Spinal cord (tissue), 10 donors: ENCODE measurements around the gene SEMA3F. TPM values are rescaled to one million over a fixed set of nuclear protein-coding genes. Genes with fewer than 3 reads are reported as not detected.

ENCODE experiments used
- DNase-seq, 6 donors: peaks; one replicate each; pipeline versions ENCODE4 v3.0.0 to v3.0.0-alpha.2; 2013 to 2015; ENCODE audit warnings: low spot score in 6 of 6, low read depth in 4 of 6
- H3K27ac ChIP-seq: one replicate; pipeline ENCODE4 v1.5.1; 2013; ENCODE audit warnings: low read depth, low read length, control low read depth
- H3K27me3 ChIP-seq: one replicate; pipeline ENCODE4 v1.6.1; 2013; ENCODE audit warnings: low read length; ENCODE audit not compliant: control insufficient read depth, insufficient read depth
- H3K36me3 ChIP-seq: one replicate; pipeline ENCODE4 v1.6.1; 2013; ENCODE audit warnings: low read length; ENCODE audit not compliant: control insufficient read depth, insufficient read depth
- H3K4me1 ChIP-seq: one replicate; pipeline ENCODE4 v1.6.1; 2013; ENCODE audit warnings: low read length; ENCODE audit not compliant: control insufficient read depth, insufficient read depth
- H3K4me3 ChIP-seq: one replicate; pipeline ENCODE4 v1.5.1; 2013; ENCODE audit warnings: low read depth, low read length, control low read depth
- H3K9me3 ChIP-seq: one replicate; pipeline ENCODE4 v1.6.1; 2013; ENCODE audit warnings: low read length; ENCODE audit not compliant: control insufficient read depth, insufficient read depth
- WGBS: methylation state at CpG from one replicate; pipeline ENCODE4 v1.1.5; 2013; ENCODE audit warnings: missing lambda C conversion rate; ENCODE audit not compliant: insufficient coverage; 5-methylcytosine and 5-hydroxymethylcytosine counted together
- polyA plus RNA-seq, 2 donors: library from polyadenylated mRNA; unstranded; fragments of 120-200 nt; gene quantifications; one replicate each; pipeline ENCODE4 v1.2.1, GENCODE V29; 2013; ENCODE audit not compliant: insufficient read length in 2 of 2
- total RNA-seq, 2 donors: library from RNA; depleted of rRNA in 1 of 2; stranded (reverse); fragments of 120-200 nt in 1 of 2; fragments of >200 nt in 1 of 2; gene quantifications; one replicate each; pipeline versions ENCODE4 v1.2.3 to v1.2.4, GENCODE V29; 2013 to 2014
- donor health status: healthy.

SEMA3F gene
- total and polyA plus RNA-seq, 4 donors, result 9.1 to 21.8 (median 14.2) TPM

DNA sequence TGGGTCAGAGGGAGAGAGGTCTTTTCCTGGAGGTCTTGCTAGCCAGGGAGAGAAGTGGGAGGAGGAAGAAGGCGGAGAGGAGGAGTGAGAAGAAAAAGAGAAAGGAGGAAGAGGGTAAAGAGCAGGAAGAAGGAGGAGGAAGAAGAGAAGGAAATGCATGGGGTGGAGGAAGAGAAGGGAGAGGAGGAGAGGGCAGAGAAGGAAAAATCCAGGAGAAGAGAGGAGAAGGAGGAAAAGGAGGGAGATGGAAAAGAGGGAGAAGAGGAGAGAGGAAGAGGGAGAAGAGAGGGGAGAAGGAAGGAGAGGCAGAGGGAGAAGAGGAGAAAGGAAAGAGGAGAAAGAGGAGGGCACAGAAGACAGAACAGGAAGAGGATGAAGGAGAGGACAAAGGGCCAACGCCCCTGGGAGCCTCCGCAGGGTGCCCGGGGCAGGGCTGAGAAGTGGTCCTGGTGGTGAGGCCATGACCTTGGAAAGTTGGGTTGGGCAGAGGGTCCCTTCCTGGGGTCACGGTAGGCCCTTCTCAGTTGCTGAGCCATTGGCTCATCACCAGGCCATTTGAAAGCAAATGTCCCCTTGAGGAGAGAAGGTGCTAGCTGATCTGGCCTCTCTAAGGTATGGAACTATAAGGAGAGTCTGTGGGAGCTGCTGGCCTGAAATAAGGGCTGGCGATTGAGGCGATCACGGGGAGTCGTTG lies 1.2 kb upstream of the SEMA3F start:
- Histone ChIP-seq H3K4me1 (peaks cover 54% of the 10 kb centered on the region), H3K4me3 (no peak overlapping the region), H3K36me3 (no peaks in the 10 kb centered on the region), H3K9me3 (no peaks in the 10 kb centered on the region), H3K27ac (no peak overlapping the region), H3K27me3 (peaks cover 24% of the 10 kb centered on the region)
- WGBS, result 50% methylated on average over 9 of the region's 9 CpGs
- no peak for DNase-seq

DNA sequence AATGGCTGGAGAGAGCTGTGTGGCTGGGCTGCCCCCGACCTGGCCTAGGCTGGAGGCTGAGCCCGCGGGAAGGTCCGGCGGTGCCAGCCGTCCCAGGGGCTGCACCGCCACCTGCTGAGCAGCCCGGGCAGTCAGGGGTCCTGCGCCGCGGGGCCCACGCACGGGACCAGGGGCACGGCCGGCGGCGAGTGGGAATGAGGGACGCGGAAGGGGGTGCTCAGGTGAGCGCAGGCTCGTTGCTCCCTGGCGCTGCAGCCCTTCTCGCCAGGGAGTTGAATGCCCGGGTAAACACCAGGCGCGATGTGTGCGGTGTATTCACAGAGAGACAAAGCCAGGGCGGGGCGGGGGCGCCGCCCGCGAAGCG lies 666 bp upstream of the SEMA3F start:
- Histone ChIP-seq H3K4me1 (peaks cover 54% of the 10 kb centered on the region), H3K4me3 (no peak overlapping the region), H3K36me3 (peaks cover 3% of the 10 kb centered on the region), H3K27me3 (peaks cover 24% of the 10 kb centered on the region), H3K9me3 (no peaks in the 10 kb centered on the region), H3K27ac (no peak overlapping the region)
- no peak for DNase-seq
- WGBS, result 3% methylated on average over 34 of the region's 34 CpGs

DNA sequence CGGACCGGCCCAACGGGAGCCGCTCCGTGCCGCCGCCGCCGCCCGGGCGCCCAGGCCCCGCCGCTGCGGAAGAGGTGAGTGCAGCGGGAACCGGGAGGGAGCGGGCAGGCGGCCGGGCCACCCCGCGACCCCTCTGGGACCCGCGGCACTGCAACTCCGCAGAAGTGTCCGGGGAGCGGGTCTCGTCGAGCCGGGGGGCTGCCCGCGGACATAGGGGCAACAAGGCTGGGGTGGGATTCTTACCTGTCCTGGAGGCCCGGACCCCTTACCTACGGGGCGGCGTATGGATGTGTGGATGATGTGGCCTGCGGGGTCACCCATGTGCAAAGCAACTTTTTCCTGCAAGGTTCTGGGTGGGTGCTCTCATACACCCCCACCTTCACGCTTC lies 361 bp downstream of the SEMA3F start:
- Histone ChIP-seq H3K4me1 (peaks cover 54% of the 10 kb centered on the region), H3K36me3 (peaks cover 13% of the 10 kb centered on the region), H3K27me3 (peaks cover 24% of the 10 kb centered on the region), H3K27ac (no peak overlapping the region), H3K4me3 (peak overlapping the region; percentile 41), H3K9me3 (no peaks in the 10 kb centered on the region)
- DNase-seq, result no peak
- WGBS, result under 1% methylated on average over 35 of the region's 37 CpGs

DNA sequence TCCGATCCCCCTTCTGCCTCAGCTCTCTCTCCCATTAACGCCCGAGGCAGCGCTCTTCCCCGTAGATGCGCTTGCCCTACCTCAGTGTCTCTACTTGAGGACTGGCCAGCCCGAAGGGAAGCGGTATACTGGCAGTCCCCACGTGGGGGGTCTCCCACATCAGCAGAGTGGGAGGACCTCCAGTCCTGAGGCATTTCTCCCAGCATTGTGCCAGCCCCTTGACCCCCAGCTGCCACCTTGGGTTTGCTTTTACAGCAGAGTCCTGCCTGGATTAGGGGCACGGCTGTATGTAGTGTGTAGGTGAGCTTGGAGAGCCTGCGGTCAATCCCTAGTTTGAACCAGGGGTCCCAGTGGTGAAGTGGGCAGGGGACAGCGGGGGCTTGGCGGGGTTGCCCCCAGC lies 767 bp downstream of the SEMA3F start:
- 8% methylated on average over 13 of the region's 13 CpGs for WGBS
- Histone ChIP-seq H3K4me1 (peaks cover 54% of the 10 kb centered on the region), H3K36me3 (peaks cover 16% of the 10 kb centered on the region), H3K27ac (no peak overlapping the region), H3K27me3 (peaks cover 24% of the 10 kb centered on the region), H3K4me3 (peak overlapping the region; percentile 41), H3K9me3 (no peaks in the 10 kb centered on the region)
- peak in 2 of 6 donors; percentile 27 to 47 for DNase-seq

DNA sequence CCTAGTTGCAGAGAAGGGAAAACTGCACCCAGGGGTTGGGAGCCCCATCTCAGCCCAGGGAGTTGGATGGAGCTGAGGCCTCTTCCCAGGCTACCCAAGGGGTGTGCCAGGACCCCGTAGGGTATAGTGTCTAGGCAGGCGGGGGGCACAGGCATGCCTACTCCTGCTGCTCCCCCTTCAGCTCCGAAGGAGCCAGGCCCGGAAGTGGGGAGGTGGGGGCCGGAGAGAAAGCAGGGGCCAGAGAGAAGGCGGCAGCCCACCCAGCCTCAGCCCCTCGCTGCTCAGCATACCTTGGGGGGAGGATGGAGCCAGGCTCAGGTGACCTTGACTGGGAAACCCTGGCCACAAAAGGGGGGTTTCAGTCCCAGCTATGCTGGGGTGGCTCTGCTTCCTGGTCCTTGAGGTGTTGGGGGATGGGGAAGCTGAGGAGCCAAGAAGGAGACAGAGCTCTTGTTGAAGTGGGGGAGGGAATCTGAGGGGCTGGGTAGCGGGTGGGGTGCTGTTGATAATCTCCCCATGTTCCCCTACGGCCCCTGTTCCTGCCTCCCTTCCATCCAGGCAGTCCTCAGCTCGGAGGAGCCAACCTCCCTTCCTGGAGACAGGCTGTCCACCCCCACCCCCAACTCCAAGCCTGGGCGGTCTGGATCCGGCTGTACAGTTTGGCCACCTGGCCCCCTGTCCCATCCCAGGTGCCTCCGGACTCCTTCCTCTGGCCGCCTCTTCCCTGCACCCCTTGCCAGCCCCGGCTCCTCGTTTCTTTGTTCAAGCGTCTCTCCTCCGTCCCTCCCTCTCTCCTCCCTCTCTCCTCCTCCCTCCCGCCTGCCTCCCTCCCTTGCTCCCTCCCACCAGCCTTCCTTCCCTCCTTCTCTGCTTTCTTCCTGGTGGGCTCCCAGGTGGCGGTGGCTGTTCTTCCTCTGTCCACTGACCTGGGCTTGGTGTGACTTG lies 1.7 kb downstream of the SEMA3F start:
- Histone ChIP-seq H3K4me1 (peaks cover 45% of the 10 kb centered on the region), H3K9me3 (no peaks in the 10 kb centered on the region), H3K36me3 (peaks cover 23% of the 10 kb centered on the region), H3K27ac (no peak overlapping the region), H3K4me3 (peak overlapping the region; percentile 38), H3K27me3 (peaks cover 24% of the 10 kb centered on the region)
- 14% methylated on average over 12 of the region's 20 CpGs for WGBS
- peak in 2 of 6 donors; percentile 83 to 89 for DNase-seq

DNA sequence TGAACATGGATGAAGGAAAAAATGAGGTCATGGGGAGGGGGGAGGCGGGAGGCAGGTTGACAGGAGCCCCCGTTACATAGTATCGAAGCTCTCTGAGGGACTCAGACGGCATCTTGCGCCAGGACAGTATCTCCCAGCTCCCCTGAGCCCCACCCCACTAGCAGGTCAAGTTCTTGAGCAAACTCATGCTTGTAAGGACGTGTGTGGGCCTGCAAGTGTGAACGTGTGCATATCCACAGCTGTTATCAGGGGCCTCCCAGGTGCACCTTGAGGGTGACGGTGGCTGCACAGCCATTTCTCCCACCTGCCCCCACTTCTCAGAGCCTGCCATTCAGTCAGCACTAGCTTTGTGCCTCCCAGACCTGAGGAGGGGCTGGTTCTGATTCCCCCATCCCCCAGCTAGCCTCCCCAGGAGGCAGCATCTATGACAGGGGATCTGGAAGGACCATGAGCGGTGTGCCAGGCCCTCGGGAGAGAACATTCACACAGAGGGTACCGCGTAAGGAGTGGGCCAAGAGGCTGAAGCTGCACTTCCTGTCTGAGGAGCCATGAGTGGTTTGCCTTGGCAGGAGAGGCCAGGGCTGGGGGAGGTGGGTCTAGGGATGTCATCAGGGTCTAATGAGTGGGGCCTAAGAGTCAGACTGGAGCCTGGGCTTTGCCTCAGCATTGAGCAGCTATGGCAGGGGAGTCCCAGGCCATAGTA lies 2.9 kb downstream of the SEMA3F start:
- Histone ChIP-seq H3K9me3 (no peaks in the 10 kb centered on the region), H3K27ac (no peak overlapping the region), H3K36me3 (peaks cover 29% of the 10 kb centered on the region), H3K27me3 (peaks cover 24% of the 10 kb centered on the region), H3K4me3 (no peak overlapping the region), H3K4me1 (peaks cover 56% of the 10 kb centered on the region)
- no peak for DNase-seq
- 67% methylated on average over 11 of the region's 12 CpGs for WGBS

DNA sequence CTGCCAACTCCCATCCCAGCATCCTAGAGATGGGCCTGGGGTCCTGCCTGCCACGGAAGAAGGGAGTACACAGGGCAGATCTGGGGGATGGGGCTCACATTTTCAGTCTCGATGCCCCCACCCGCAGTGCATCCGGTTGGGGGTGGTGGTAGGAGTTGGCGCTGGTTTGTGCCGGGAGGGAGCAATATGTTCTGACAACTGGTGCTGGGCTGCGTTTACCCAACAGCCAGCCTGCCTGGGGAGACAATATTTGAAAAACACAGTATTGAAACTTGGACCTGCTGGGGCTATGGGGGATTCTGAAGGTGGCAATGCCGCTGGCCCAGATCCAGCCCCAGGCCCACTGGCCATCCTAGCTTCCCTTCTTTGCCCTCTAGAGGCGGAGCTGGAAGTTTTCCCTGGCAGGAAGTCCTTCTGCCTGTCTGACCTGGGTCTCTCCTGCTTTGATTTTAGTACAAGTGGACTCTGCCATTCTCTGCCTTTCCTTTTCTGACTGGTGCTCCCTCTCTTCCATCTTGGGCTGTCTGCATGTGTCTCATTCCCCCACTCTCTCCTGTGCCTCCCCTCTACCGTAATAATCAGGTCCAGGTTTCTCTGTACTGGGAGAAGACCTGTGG lies 3.5 kb downstream of the SEMA3F start:
- Histone ChIP-seq H3K4me1 (peaks cover 63% of the 10 kb centered on the region), H3K27me3 (peaks cover 24% of the 10 kb centered on the region), H3K9me3 (no peaks in the 10 kb centered on the region), H3K36me3 (peaks cover 36% of the 10 kb centered on the region), H3K27ac (no peak overlapping the region), H3K4me3 (no peak overlapping the region)
- peak in 1 of 6 donors; percentile 50 for DNase-seq
- WGBS, result 81% methylated on average over 8 of the region's 10 CpGs

DNA sequence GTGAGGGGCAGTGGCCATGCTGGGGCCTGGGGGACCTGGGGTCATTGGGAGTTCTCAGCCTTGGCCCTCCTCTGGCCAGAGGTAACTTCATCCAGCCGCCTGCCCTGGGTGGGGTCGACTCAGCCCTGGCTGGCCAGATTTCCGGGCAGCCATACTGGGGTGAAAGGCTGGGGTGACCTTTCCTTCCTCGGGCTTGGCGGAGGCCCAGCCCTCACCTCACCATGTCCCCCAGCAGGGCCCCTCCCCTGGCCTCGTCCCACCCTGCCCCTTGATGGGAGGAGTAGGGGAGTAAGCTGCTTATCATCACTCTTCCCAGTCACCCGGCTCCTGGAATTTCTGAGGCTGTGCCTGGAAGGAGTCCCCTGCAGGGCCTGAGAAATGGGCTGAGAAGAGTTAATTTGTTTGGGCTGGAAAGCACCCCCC lies 5.4 kb downstream of the SEMA3F start:
- no peak overlapping the region for H3K27ac ChIP-seq
- no CpG with 5 or more reads among the region's 7 CpGs for WGBS
- peaks cover 17% of the 10 kb centered on the region for H3K27me3 ChIP-seq
- no peak overlapping the region for H3K4me3 ChIP-seq
- H3K4me1 ChIP-seq, result peaks cover 73% of the 10 kb centered on the region
- peaks cover 41% of the 10 kb centered on the region for H3K36me3 ChIP-seq
- no peak for DNase-seq
- no peaks in the 10 kb centered on the region for H3K9me3 ChIP-seq

DNA sequence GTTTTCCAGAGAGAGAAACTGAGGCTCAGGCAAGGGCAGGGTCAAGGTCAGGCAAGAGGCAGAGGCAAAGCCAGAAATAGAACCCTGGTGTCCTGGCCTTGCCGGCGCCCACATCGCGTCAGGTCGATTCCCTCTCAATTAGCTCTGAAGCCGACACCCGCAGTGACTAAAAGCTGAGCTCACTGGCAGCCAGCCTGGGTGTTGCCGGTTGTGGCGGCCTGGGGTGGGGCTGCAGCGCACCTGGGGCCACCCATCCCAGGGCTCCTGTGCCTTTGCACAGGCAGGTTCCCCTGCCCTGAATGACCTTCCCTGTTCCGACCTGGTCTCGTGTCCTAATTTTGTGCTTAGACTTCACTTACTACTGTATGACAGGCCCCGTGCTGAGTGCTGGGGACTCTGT lies 6.2 kb downstream of the SEMA3F start:
- Histone ChIP-seq H3K27ac (no peak overlapping the region), H3K36me3 (peaks cover 47% of the 10 kb centered on the region), H3K4me1 (peaks cover 73% of the 10 kb centered on the region), H3K4me3 (no peak overlapping the region), H3K27me3 (peaks cover 10% of the 10 kb centered on the region), H3K9me3 (no peaks in the 10 kb centered on the region)
- no peak for DNase-seq
- 81% methylated on average over 13 of the region's 13 CpGs for WGBS
